ENCODE data around the gene MYOM1.

Gene MYOM1

DNA sequence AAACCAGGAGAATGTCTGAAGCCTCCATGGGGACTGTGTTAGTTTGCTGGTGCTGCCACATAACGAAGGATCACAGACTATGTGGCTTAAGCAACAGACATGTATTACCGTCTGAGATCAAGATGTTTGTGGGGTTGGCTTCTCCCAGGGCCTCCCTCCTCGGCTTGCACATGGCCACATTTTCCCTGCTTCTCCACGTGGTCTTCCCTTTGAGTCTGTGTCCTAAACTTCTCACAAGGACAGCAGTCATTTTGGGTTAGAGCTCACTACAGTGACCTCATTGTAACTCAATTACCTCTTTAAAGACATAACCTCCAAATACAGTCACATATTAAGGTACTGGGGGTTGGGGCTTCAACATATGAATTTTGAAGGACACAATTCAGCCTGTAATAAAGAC, 162.2 kb downstream of the MYOM1 start:
- no peak overlapping the region for H3K4me3 ChIP-seq (replicated peaks; ENCODE audit: low read depth, low read length)
- no peak for DNase-seq (ENCODE audit: extremely low read depth, low read depth)
- TF ChIP-seq, protein P1, sequence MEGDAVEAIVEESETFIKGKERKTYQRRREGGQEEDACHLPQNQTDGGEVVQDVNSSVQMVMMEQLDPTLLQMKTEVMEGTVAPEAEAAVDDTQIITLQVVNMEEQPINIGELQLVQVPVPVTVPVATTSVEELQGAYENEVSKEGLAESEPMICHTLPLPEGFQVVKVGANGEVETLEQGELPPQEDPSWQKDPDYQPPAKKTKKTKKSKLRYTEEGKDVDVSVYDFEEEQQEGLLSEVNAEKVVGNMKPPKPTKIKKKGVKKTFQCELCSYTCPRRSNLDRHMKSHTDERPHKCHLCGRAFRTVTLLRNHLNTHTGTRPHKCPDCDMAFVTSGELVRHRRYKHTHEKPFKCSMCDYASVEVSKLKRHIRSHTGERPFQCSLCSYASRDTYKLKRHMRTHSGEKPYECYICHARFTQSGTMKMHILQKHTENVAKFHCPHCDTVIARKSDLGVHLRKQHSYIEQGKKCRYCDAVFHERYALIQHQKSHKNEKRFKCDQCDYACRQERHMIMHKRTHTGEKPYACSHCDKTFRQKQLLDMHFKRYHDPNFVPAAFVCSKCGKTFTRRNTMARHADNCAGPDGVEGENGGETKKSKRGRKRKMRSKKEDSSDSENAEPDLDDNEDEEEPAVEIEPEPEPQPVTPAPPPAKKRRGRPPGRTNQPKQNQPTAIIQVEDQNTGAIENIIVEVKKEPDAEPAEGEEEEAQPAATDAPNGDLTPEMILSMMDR (IDR thresholded peaks at IDR 0.05; ENCODE audit: low read depth, low read length, missing control alignments), result no peak

DNA sequence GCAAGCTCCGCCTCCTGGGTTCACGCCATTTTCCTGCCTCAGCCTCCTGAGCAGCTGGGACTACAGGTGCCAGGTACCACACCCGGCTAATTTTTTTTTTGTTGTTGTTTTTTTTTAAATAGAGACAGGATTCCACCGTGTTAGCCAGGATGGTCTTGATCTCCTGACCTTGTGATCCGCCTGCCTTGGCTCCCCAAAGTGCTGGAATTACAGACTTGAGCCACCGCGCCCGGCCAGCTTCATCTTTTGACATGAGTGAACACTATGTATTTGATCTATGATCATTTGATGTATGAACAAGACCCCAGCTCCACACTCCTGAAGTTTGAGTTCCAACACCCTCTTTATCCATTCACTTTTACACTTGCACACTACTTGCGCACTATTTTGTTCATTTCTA, 163.5 kb downstream of the MYOM1 start:
- no peak for DNase-seq (ENCODE audit: extremely low read depth, low read depth)
- no peak overlapping the region for H3K4me3 ChIP-seq (replicated peaks; ENCODE audit: low read depth, low read length)
- TF ChIP-seq, protein P1 (IDR thresholded peaks at IDR 0.05; ENCODE audit: low read depth, low read length, missing control alignments), result no peak

- TF ChIP-seq, protein P1 (IDR thresholded peaks at IDR 0.05; ENCODE audit: low read depth, low read length, missing control alignments), result no peak
Measured at GRCh38 chr18:3055816-3056215, 164.0 kb downstream of the MYOM1 start.

DNA sequence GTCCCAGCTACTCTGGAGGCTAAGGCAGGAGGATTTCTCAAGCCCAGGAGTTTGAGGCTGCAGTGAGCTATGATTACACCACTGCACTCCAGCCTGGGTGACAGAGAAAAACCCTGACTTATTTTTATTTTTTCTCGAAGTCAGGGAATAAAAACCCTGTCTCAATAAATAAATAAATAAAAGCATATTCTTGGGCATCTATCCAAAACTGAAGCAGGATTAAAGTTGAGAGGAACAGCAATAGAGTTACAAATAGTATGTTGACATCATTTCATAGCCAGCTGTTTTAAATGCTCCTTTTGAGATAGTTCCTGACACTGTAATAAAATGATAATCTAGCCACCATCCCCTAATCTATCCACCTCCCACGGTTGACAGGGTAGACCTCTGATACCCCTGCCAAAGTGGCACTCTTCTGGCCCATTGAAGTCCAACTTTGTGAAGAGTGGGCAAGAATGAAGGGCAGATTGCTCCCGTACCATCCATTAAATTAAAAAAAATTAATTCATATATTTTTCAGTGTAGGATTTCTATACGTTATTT, 164.5 kb downstream of the MYOM1 start:
- H3K4me3 ChIP-seq (replicated peaks; ENCODE audit: low read depth, low read length), result no peak overlapping the region
- no peak for DNase-seq (ENCODE audit: extremely low read depth, low read depth)
- TF ChIP-seq, protein P1 (IDR thresholded peaks at IDR 0.05; ENCODE audit: low read depth, low read length, missing control alignments), result no peak

More at GRCh38 chr18:3055816-3056215, 164.0 kb downstream of the MYOM1 start:
- H3K4me3 ChIP-seq (replicated peaks; ENCODE audit: low read depth, low read length), result no peak overlapping the region
- no peak for DNase-seq (ENCODE audit: extremely low read depth, low read depth)

DNA sequence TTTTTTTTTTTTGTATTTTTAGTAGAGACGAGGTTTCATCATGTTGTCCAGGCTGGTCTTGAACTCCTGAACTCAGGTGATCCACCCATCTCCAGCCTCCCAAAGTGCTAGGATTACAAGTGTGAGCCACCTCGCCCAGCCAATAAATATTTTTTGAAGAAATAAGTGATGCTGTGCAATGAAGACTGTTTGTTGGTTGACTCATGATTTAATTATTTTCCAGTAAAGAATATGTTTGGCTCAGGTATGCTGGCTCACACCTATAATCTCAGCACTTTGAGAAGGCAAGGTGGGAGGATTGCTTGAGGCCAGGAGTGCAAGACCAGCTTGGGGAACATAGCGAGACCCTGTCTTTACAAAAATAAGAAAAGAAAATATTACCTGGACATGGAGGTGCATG, 165.0 kb downstream of the MYOM1 start:
- no peak for DNase-seq (ENCODE audit: extremely low read depth, low read depth)
- TF ChIP-seq, protein P1 (IDR thresholded peaks at IDR 0.05; ENCODE audit: low read depth, low read length, missing control alignments), result no peak
- H3K4me3 ChIP-seq (replicated peaks; ENCODE audit: low read depth, low read length), result no peak overlapping the region

DNA sequence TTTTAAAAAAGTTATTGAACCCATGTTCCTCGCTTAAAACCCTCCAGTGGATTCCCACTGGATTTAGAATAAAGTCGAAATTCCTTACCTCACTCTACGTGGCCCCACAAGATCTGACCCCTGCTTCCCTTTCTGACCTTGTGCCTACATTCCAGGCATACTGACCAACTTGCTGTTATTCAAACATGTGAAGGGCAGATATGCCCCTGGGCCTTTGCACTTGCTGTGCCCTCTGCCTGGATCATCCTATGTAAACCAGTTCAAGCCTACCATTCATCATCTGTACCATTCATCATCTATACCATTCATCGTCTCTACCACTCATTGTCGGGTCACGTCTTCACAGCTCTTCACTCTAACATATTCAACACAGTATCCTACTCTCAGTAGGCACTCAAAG, 165.6 kb downstream of the MYOM1 start:
- DNase-seq (ENCODE audit: extremely low read depth, low read depth), result no peak
- no peak overlapping the region for H3K4me3 ChIP-seq (replicated peaks; ENCODE audit: low read depth, low read length)
- TF ChIP-seq, protein P1 (IDR thresholded peaks at IDR 0.05; ENCODE audit: low read depth, low read length, missing control alignments), result no peak

DNA sequence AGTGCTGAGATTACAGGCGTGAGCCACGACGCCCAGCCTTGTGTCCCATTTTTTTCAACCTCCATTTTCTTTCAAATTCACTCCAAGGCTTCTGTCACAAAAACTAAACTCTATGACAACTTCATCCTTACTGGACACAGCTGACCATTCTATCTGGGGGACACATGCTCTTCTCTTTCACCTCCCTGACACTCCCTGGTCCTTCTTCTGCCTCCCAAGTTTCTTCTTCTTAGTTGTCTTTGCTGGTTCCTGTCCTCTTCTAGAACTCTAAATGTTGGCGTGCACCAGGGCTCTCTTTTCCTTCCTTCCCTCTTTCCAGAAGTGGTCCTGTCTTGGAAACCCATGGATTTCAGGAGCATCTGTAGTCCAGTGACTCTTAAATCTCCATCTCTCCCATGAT, 166.7 kb downstream of the MYOM1 start:
- TF ChIP-seq, protein P1 (IDR thresholded peaks at IDR 0.05; ENCODE audit: low read depth, low read length, missing control alignments), result no peak
- H3K4me3 ChIP-seq (replicated peaks; ENCODE audit: low read depth, low read length), result no peak overlapping the region
- DNase-seq (ENCODE audit: extremely low read depth, low read depth), result no peak

Measured in HFF-Myc (cell line).